Measurements from ENCODE around the gene KISS1R.
A peak's percentile ranks its signal among the peaks of the same experiment; 100 is the strongest.

The KISS1R gene

DNA sequence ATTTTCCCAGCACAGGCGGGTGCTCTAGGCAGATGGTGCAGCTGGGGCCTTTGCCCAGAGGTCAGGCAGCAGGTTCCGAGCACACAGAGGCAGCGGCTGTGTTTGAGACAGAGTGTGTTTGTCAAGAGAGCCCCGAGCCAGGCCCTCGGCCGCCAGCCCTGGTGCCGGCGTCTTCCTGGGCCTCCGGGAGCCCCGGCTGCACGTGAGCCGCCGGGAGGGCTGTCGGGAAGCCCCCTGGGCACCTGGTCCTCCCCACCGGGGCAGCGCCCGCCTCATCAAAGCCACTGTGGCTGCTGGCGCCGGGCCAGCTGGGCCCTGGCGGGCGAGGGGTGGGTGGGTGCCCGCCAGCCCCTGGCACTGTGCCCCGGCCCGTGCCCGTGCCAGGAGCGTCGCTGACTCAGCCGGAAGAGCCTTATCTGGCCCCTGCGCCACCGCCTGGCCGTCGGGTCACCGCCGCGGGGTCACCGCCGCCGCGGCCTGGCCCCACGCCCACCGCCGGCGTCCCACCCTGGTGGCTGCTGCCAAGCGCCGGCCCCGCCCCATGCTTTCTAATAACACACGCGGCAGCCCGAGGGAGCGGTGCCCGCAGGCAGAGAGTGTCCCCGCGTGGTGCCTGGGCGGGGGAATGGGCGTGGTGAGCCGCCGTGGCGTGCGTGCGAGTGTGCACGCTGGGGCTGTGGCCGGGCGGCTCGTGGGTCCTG is 23.6 kb downstream of the KISS1R start:
- DNase-seq, result peak; percentile 55

DNA sequence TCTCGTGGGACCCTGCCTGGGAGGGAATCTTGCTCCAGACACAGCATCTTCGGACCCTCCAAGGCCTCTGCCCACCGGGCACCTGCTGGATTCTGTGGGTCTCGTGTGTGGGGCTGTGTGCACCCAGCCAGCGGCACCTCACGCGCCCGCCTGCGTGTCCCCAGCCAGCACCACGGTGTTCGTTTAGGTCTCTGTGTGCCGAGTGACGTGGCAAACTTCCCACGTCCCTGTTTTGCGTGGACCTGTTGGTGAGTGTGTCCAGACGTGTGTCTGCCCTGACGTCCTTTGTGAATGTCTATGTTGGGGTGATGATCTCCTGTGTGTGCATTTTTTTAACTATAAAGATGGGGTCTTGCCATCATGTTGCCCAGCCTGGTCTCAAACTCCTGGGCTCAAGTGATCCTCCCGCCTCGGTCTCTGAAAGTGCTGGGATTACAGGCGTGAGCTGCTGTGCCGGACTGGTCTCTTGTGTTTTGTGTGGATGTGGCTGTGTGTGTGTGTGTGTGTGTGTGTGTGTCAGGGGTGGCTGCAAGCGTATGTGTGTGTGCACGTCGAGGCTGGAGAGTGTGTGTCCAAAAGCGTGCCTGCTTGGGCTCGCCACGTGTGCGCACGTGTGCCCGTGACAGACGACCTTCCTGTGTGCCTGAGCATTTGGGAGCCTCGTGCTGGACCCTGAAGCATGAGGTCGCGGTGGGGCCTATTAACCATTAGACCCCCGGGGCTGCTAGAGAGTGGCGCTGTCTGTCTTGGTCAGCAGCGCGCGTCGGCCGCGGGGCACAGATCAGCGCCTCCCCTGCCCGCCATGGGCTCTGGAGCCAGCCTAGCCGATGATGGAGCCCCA is 24.4 kb downstream of the KISS1R start:
- no peak for DNase-seq

DNA sequence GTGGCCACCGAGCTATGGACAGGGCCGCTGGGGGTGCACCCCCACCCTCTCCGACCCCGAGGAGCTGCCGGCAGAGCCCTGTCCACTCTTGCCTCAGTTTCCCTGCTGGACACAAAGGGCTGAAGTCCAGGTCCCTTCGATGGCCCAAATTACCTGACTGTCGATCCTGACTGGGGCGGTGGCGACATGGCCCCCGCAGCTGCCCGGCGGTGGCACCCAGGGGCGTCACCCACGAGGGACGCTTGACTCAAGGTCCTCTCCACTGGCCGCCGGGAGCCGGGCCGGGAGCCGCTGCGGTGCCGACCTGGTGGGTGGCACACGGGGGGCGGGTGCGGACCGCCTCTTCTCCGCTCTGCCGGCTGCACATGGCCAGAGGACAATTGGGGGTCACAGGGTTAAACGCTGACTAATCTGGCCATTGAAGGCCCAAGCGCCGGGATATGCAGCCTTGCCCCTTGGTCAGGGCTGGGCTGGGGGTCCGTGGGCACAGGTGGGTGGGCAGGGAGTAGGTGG is 25.1 kb downstream of the KISS1R start:
- DNase-seq, result no peak

DNA sequence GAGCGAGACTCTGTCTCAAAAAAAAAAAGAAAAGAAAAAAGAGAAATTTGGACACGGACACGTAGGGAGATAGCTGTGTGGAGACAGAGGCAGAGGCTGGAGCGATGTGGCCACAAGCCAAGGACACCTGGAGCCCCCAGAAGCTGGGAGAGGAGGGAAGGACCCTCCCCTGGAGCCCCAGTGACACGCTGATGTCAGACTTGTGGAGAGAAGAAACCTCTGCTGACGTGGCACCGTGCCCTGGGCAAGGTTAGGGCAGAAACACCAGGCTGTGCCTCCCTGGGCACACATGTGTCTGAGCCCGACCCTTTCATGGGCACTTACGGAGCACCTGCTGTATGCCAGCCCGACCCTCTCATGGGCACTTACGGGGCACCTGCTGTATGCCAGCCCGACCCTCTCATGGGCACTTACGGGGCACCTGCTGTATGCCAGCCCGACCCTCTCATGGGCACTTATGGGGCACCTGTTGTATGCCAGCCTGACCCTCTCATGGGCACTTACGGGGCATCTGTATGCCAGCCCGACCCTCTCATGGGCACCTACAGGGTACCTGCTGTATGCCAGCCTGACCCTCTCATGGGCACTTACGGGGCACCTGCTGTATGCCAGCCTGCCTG is 26.5 kb downstream of the KISS1R start:
- DNase-seq, result no peak

DNA sequence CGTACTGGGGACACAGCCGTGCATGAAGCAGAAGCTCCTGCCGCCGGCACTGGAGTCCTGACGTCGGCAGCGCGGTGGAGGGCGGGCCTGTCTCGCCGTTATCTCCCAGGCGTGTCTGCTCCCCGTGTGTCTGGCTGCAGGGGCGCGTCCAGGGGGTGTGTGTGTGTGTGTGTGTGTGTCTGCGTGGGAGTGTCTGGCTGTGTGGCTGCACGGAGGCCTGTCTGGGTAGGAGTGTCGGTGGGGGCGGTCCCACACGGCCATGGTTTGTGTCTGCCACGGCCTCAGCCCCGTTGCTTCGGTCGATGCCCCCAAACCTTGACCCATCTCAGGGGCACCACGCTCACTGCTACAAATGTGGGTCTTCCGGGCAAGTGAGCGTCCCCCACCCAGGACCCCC is 27.0 kb downstream of the KISS1R start:
- DNase-seq, result no peak

DNA sequence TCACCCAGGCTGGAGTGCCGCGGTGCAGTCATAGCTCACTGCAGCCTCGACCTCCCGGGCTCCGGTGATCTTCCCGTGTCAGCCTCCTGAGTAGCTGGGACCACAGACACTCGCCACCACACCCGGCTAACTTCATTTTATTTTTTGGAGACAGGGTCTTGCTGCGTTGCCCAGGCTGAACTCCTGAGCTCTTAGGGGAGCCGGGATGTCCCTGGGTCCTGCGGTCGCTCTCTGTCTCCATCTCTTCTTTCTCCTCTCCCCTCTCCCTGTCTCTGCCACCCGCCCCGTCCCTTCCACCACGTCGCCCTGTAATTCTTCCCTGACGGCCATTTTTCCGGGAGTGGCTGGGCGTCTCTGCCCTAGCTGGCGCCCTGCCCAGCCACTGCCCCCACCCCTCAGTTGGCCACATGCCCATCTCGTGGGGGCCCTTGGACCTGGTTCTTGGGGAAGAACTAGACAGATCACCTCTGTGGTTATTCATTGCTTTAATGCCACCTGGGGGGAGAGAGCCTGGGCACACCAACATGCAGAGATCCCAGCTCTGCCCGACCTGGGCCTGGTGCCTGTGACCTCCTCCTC is 27.6 kb downstream of the KISS1R start:
- DNase-seq, result no peak

DNA sequence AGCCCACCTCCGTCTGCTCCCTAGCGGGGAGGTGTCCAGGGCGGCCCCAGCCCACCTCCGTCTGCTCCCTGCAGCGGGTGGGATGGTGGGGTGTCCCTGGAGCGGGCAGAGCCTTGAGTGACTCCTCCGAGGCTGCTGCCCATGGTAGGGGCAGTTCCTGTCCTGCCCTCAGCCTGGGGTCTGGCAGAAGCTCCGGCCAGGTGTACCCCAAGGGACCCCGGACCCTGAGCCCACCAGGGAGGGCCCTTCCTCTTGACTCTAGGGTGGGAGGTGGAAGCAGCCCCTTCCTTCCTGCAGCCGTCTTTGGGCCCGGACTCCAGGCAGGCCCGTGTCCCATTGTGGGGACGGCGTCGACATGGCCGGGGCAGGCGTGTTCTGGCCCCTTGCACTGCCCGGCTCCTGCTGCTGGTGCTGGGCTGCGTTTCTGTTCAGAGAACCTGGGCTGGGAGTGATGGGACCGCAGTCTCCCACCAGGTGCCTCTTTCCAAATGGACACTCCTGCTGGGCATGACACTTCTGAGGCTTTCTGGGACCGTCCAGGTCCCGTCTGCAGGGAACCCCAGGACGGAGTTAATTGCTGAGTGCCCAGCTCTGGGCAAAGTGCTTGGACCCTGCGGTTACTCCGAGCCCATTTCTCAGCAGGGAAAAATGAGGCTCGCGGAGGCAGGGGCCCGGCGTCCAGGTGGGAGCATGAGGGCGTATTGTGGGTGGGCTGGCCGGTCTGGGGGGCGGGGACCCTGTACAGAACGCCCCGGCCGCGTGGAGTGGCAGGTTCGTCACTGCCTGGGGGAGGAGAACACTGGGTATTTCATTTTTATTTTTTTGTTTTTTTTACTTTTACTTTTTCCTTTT is 28.5 kb downstream of the KISS1R start:
- DNase-seq, result no peak

DNA sequence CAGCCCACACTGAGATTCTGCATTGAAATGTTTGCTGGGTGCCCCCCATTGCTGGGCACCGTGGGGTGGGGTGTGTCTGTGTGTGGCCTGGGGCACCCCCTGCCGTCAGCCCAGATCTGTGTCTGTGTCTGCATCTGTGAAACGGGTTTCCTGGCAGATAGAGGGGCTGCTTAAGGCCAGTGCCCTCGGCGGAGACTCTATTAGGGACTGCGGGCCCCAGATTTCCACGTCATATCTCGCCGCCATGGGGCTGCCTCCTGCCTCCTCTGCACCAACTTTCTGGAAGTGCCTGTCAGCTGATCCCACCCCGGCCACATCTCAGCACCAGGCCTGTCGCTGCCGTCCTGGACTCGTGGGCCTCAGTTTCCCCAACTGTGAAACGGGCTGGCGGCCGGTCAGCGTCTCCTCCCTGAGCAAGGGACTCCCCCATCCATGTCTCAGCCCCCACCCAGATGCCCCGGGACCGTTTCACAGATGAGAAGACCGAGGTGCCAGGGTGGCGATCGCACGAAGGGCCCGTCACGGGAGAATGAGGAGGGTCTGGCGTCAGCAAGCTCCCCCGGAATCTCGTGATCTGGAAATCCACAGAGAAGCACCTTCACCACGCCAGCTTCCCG is 30.1 kb downstream of the KISS1R start:
- no peak for DNase-seq

DNA sequence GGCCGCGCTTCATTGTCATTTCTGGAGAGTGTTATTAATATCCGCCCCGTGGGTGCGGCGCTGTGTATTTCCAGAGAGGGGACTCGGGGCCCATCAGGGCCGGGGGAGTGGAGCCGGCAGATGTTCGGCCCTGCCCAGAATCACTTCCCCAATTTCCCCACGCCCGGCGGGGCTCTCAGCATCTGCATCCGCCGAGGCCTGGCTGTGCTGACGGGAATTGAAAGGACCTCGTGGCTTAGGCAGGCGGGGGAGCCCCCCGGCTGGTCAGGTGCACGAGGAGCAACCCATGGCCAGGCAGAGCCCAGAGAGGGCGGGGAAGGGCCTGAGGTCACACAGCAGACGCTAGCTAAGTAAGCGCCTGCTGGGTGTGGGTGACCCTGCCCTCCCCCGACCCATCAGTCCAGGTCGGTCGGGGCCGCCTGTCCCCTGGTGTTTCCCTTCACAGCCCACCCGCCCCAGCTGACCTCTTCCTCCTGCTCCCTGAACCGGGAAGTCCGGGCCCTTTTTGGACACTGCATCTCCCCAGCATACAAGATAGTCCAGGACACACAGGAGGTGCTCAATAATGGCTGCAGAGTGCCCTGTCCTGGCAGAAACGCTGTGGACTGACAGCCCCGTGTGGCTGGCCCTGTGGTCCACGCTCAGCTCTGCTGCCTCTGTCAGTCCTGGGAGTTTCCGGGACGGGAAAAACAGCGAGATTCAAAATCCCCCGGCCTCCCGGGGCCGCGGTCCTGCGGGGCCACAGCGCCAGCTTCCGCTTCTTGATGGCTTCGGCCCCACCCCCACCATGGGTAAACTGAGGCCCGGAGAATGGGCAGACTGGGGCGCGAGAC is 30.8 kb downstream of the KISS1R start:
- DNase-seq, result no peak

DNA sequence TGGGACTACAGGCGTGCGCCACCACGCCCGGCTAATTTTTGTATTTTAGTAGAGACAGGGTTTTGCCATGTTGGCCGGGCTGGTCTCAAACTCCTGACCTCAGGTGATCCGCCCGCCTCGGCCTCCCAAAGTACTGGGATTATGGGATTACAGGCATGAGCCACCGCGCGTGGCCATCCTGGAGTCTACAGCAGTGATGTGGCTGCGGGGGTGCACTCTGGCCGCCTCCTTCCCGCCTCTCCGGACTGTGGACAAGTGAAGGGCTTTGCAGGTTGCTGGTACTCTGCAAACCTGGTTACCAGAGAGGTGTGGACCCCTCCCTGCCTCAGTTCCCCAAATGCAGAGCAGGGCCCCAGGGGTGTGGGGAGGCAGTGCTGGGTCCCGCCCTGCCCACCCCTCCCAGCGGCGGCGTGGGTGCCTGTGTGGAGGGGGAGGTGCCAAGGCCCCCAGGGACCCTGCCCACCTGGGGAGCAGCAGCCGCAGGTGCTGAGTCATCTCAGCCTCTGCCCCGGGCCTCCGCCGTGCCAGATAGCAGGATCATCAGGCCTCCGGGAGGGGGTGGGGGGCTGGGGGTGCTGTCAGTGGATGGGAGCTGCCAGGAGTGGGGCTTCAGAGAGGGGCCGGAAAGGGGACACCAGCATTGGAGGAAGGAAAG is 31.8 kb downstream of the KISS1R start:
- no peak for DNase-seq

DNA sequence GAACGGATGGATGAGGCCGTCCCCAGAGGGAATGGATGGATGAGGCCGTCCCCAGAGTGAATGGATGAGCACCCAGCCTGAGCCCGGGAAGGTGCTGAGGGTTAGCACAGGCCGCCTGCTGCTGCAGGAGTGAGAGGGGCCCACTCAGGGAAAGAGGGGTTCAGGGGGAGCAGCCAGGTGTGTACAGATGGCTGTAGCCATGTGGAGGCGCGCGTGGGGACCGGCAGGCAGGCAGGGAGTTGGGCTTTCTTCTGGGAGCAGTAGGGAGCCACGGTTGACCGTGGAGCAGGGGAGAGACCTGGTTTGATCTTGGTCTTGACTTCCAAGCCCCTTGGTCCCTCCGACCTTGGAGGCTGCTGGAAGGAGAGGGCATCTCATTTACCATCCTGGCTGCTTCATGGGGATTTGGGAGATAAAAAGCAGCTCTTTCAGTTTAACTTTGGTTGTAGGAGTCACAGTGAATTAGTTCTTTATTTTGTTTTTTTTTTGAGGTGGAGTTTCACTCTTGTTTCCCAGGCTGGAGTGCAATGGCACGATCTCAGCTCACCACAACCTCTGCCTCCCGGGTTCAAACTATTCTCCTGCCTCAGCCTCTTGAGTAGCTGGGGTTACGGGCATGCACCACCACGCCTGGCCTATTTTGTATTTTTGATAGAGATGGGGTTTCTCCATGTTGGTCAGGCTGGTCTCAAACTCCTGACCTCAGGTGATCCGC is 33.4 kb downstream of the KISS1R start:
- DNase-seq, result no peak

DNA sequence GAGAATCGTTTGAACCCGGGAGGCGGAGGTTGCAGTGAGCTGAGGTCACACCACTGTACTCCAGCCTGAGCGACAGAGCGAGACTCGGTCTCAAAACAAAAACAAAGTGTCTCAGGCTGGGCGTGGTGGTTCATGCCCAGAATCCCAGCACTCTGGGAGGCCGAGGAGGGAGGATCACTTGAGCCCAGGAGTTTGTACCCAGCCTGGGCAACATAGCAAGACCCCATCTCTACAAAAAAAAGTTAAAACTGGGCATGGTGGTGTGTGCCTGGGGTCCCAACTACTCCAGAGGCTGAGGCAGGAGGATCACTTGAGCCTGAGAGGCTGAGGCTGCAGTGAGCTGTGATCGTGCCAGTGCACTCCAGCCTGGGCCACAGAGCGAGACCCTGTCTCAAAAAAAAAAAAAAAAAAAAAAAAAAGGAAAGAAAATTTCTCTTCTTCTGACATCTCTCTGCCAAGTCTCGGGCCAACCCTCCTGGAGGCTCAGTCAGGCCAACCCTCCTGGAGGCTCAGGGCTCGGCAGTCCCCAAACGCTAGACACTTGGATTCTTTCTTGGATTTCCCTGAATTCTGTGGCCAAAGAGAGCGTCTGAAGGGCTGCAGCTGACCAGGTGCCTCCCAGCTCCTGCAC is 35.0 kb downstream of the KISS1R start:
- DNase-seq, result no peak

DNA sequence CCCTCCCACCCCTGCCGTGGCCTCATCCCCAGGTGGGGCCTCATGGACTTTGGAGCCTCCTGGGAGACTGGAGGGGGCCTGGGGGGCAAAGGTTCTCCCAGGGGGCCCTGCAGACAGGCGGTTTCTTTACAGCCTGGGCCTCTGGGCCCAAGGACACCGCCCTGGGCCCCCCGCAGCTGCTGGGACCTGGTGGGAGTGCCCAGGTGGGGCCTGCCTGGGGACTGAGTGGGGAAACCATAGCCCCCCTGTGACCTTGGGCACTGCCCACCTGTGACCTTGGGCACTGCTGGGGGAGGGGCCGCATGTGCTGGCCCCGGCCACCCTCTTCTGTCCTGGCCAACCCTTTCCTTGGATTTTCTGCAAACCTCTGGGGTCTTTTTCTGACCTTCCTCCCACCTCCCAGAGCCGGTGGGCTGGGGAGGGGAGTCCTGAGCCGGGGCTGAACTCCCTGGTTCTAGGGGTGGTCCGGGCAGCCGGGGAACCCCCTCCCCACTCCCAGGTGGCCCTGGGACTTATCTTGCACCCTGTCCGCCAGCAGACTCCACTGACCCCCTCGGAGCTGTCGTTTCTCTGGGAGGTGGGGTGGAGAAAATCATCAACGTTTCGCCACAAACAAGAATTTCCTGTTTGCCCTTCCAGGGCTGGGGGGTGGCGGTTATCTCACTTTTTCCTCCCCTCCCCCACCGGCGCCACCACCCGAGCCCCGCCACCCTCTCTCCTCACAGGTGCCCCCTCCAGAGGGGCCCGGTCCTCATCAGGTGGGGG is 35.7 kb downstream of the KISS1R start:
- no peak for DNase-seq

DNA sequence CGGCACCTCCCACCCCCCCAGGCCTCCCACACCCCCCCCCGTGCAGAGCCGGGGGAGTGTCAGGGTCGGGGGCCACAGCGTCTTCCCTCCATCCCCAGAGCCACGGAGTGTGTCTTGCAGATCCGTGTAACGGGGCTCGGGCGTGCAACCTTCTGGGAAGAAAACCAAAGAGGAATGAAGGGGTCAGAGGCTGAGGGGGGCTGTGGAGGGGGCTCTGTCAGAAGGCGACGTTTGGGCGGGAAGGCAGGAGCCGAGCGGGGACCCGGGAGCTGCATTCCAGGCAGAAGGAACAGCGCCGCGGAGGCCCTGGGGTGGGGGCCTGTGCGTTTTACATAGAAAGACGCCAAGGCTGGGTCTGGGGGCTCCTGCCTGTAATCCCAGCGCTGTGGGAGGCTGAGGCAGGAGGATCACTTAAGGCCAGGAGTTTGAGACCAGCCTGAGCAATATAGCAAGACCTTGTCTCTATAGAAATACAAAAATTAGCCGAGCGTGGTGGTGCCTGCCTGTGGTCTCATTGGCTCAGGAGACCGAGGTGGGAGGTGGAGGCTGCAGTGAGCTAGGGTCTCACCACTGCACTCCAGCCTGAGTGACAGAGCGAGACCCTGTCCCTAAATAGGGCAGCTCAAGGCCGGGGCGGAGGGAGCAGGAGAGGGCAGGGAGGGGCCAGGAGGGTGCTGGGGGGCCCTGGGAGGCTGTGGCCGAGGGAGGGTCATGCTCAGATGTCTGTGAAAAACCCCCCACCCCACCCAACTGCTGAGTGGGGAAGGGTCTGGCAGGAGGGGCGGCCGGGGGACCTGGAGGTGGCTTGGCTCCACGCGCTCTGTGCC is 36.5 kb downstream of the KISS1R start:
- DNase-seq, result no peak

DNA sequence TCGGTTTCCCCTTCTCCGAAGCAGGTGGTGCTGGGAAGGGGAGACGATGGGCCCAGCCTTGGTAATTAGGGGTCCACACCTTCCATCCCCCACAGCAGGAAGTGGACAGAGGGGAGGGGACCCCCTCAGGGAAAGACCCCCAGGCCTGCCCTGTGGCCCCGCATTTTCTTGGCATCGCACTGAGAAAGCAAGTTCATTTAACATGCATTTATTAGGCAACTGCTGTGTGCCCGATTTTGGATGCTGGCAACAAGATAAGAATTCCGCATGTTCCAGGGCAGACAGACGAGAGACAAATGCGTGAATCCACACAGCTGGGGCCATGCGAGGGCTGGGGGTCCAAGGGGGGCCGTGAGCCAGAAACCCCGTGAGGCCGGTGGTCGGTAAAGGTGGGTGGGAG is 37.1 kb downstream of the KISS1R start:
- no peak for DNase-seq

DNA sequence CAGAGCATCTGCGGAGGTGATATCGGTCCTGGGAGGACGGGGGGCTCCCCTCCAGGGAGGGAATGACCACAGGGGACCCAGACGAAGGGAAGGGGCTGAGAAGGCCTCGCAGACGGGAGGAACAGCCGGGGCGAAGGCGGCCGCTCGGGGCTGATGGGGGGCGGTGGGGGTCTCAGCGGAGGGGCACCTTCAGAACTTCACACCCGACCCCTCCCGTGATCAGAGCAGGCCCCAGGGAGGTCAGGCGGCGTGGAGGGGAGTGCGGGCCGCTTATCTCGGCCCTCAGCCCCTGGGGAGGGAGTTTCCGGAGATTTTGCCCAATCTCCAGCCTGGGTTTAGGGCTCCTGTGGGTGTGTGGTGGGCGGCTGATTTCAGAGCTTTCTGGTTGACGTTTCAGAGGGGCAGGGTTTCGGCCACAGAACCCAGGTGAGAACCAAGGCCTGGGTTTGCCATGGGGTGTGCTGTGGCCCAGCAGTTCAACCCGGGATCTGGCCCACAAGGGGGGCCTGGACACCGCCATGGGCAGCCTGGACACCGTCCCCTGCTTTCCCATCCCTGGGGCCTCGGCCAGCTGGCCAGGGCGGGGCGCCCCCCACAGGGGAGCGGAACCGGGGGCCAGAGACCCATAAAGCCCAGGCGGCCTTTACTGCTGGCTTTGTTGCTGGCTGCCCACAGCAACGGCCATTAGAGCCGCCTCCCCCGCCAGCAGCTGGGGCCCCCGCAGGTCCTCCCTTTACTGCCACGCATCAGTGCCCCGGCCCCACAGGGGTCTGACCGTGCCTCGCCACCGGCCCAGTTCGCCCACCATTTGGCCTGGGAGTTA is 37.8 kb downstream of the KISS1R start:
- DNase-seq, result no peak

All from activated CD4-positive, alpha-beta T cell treated with anti-CD3 and anti-CD28 coated beads for 1 hour (primary cell).